HG02970 (cell line): ENCODE results near the gene MZF1.
"Not testable (repeated sequence)": the region's sequence is repeated elsewhere in the genome, so short reads cannot be mapped to it uniquely, and the experiment has no call there.

Experiments used
- ATAC-seq: cut with Tn5 transposase; IDR thresholded peaks from one replicate; pipeline ENCODE4 v1.9.1; 2021; ENCODE audit warnings: mild to moderate bottlenecking, moderate library complexity, moderate number of reproducible peaks; ENCODE audit not compliant: unreplicated experiment, low FRiP score

MZF1 gene

GRCh38 chr19:58572818-58573657, at the start of gene MZF1:
MZF1 (minus strand) TSS chr19:58573335; CDS start chr19:58571389, 1,946 bp downstream.
- ATAC-seq, result peak; percentile 57

DNA sequence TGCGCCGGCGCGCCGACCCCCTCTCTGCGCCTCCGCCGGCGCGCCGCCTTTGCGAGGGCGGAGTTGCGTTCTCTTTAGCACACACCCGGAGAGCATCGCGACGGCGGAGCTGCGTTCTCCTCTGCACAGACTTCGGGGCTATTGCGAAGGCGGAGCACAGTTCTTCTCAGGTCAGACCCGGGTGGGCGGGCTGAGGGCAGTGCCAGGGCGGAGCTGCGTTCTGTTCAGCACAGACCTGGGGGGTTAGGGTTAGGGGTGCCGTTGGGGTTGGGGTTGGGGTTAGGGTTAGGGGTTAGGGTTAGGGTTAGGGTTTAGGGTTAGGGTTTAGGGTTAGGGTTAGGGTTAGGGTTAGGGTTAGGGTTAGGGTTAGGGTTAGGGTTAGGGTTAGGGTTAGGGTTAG, 34.1 kb upstream of the MZF1 start:
- ATAC-seq, result not testable (repeated sequence)

GRCh38 chr19:58606251-58606896, 33.2 kb upstream of the MZF1 start:
- not testable (repeated sequence) for ATAC-seq

- no peak for ATAC-seq
Observed at GRCh38 chr19:58586133-58586765, 13.1 kb upstream of the MZF1 start.

DNA sequence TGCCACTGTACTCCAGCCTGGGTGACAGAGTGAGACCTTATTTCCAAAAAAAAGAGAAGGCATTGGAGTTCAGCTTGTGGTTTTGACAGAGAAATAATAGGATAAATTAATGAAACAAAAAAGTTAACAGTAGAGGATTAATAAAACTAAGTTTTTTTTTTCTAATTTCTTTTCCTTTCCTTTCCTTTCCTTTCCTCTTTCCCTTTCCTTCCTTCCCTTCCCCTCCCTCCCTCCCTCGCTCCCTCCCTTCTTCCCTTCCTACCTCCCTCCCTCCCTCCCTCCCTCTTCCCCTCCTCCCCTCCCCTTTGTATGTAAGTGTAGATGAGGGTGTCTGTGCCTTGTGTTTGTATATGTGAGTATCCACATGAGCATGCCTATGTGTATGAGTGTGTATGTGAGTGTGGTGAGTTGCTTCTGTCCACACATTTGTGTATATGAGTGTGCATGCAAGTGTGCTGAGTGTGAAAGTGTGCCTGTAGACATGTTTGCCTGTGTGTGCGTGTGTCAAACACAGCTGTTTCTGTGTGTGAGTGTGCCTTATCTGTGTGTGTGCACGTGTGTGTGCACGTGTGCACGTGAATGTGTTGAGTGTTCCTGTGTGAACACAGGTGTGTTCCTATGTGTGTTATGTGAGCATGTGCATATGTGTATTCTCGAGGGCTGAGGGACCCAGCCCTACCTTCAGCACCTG, 12.5 kb upstream of the MZF1 start:
- no peak for ATAC-seq

DNA sequence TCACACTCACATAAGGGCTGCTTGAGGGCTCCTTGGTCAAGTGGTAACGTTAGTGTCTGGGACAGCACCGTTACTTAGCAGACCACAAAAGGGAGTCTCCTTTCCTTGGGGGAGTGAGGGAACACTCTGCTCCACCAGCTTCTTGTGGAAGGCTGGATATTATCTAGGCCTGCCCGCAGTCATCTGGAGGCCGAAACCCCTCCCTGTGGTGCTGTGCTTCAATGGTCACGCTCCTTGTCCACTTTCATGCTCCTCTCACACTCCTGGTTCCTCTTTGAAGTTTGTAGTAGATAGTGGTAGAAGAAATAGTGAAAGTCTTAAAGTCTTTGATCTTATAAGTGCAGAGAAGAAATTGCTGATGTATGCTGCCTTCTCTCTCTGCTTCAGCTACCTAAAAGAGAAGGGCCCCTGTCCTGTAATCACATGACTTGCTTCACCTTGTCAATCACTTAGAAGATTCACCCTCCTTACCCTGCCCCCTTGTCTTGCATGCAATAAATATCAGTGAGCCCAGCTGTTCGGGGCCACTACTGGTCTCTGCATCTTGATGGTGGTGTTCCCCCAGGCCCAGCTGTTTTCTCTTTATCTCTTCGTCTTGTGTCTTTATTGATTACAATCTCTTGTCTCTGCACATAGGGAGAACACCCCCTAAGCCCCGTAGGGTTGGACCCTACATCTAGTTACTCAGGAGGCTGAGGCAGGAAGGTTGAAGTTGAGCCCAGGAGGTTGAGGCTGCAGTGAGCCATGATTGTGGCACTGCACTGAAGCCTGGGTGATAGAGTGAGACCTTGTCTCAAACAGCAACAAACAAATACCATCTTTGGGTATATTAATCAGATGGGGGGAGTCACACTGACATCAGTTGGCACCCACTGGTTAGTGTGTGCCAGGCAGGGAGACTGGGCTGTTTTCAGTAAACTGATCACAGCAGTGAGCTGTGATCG, 11.6 kb upstream of the MZF1 start:
- no peak for ATAC-seq

DNA sequence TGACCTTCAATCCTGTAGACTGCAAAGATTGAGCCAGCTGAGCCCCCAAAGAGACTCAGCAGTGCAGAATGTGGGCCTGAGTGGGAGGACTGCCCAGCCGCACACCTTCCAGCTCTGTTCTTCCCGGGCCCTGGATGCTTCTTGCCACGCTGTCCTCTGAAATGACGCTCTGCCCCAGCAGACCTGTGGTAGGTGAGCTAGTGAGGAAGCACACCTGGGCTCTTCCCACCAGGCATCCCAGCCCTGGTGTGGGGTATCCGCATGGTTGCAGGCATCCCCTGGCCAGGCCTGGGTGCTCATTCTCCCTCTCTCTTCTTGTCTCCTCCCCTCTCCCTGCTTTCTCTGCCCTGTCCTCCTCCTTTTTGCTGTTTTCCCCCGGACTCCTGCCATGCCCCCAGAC, 9.8 kb upstream of the MZF1 start:
- no peak for ATAC-seq

- ATAC-seq, result peak; percentile 50
Observed at GRCh38 chr19:58581227-58582141, 8.3 kb upstream of the MZF1 start.

- ATAC-seq, result no peak
Observed at GRCh38 chr19:58579473-58580142, 6.5 kb upstream of the MZF1 start.

DNA sequence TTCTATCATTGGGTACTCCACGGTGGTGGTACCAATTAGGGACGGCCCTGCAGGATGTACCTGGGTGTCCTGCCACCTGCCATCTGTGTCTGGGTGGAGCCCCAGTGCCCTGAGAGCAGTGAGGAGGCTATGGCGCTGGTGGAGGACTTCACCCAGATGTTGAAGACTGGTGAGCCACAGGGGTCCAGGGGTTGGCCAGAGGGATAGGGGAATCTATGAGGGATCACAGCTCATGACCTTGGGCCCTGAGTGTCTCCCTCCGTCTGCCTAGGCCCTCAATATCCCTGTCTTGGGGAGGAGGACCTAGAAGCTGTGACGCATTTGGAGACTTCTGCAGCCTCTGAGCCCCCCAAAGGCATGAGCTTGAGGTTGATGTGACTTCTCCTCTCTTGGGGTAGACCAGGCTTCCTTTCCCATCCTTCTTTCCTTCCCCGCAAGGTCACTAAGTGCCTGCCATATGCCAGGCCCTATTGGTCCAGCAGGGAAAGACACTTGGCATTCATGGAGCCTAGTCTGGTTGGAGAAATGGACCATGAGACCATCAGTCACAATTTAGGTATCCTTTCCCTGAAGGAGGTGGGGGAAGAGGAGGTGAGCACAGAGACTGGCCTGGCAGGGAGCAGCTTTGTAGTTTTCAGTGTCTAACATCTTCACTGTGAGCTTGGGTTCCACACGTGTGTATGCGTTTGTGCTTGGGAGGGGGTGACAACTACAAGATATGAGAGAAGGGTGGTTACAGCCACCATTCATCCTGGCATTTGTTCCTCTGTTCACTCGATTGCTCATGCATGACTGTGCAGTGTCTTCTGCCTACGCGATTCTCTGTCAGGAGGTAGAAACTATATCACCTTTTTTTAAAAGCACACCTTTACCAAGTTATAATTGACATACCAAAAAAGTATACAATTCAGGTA, 5.1 kb upstream of the MZF1 start:
- ATAC-seq, result no peak

GRCh38 chr19:58577581-58577980, 4.4 kb upstream of the MZF1 start:
- ATAC-seq, result not testable (repeated sequence)

- ATAC-seq, result peak; percentile 28
Observed at GRCh38 chr19:58575183-58576041, 2.3 kb upstream of the MZF1 start.

- no peak for ATAC-seq
Observed at GRCh38 chr19:58573658-58574164, 576 bp upstream of the MZF1 start.

- no peak for ATAC-seq
Observed at GRCh38 chr19:58572026-58572817, 913 bp downstream of the MZF1 start.

GRCh38 chr19:58571575-58571947, 1.6 kb downstream of the MZF1 start:
- no peak for ATAC-seq
